GM21528 (cell line): ENCODE measurements around the gene USP49.
"Not testable (repeated sequence)": the region's sequence is repeated elsewhere in the genome, so short reads cannot be mapped to it uniquely, and the experiment has no call there.

Experiments used
- ATAC-seq: cut with Tn5 transposase; IDR thresholded peaks from one replicate; pipeline ENCODE4 v1.9.1; 2021; ENCODE audit warnings: mild to moderate bottlenecking, moderate library complexity; ENCODE audit not compliant: unreplicated experiment, low FRiP score

USP49 gene

DNA sequence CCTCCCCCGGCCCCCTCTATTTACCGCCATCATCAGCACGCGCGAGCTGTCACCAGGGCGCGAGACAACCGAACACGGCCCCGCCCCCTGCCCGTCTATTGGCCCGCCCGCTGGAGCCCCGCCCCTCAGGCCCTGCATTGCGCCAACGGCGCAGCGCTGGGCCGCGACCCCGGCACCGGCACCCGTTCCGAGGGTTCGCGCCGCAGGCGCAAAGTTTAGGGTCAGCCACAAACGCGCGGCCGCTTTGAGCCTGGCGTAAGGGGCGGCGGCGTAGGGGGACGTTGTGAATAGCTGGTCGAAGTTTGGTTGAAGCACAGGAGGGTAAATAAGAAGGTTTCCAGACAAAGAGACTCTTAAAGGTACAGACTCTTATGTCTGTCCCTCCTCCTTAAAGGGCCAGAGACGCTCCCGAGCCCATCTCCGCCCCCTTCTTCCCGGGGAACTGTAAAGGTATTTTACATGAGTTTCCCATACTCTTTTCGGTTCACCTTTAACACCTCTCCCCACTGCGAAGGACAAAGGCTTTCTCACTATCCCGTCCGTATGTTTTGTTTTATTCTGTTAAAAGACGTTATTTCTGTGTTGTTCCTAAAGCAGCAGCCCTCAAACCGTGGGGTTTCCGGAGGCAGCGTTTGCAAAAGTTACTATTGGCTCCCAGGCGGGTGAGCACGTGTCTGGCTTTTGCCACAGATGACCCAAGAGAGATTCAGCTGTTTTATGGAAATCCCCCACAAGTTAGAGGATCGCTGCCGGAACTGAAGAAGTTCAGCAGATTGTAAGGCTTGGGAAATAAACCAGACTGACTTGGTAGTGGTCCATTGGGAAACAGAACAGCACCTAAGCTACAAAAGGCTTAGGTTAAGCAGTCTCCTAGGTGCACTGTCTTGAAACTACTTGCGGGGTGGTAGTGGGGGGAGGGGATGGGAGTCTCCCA is at the start of gene USP49:
TSS of gene USP49 (minus strand) at position 76 of the 934 bp plus-strand sequence. CDS start 88,392 bp downstream, outside the sequence.
- ATAC-seq, result peak; percentile 69

DNA sequence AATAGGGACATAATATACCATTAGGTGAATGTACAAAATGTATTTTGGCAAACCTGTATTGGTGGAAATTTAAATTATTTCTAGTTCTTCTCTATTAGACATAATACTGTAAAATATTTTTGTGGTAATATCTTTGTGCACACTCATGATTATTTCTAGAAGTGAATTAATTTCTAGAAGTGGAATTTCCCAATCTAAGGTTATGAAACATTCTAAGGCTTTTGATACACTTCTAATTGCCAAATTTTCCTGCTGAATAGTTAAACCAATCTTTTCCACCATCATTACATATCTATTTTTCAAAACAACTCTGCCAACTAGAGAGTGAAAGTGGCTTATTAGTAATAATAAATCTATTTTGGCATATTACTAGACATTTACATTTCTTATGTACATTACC is 48.3 kb upstream of the USP49 start:
- no peak for ATAC-seq

DNA sequence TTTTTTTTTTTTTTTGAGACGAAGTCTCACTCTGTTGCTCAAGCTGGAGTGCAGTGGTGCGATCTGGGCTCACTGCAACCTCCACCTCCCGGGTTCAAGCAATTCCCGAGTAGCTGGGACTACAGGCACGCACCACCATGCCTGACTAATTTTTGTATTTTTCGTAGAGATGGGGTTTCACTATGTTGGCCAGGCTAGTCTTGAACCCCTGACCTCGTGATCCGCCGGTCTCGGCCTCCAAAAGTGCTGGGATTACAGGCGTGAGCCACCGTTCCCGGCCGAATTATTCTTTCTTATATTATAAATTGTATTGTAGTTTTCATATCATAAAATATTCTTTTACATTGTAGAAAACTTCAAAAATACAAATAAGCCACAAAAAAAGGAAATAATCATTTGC is 47.7 kb upstream of the USP49 start:
- not testable (repeated sequence) for ATAC-seq

DNA sequence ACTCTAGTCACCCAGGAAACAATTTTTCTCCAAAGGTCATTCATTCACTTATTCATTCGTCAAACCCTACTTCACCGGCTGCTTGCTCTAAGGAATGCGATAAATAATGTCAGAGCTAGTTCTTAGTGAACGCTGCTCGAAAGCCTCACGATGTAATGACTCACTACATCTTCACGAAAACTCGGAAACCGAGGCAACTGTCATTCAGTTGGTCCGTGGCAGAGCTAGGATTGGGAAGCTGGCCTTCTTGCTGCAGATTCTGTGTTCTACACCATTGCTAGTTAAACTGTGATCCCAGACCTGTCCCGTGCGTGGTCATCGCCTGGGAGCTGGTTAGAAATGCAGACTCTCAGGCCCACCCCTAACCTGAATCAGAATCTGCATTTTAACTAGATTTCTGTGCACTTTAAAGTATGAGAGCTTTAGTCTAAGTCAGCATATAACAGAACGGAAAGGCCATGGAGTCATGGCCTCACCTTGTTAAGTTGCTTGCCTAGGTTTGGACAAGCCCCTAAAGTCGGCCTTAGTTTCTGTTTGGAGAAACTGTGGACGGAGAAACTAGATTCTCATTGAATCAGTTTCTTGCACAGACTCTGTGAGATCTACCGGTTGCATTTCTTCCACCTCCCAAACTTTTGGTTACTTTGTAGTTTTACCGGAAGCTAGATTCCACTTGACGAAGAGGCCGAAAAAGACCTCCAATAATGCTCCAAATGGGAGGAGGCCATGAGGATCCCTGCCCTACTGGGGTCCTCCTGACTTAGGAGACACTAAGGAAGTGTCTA is 47.1 kb upstream of the USP49 start:
- ATAC-seq, result no peak

DNA sequence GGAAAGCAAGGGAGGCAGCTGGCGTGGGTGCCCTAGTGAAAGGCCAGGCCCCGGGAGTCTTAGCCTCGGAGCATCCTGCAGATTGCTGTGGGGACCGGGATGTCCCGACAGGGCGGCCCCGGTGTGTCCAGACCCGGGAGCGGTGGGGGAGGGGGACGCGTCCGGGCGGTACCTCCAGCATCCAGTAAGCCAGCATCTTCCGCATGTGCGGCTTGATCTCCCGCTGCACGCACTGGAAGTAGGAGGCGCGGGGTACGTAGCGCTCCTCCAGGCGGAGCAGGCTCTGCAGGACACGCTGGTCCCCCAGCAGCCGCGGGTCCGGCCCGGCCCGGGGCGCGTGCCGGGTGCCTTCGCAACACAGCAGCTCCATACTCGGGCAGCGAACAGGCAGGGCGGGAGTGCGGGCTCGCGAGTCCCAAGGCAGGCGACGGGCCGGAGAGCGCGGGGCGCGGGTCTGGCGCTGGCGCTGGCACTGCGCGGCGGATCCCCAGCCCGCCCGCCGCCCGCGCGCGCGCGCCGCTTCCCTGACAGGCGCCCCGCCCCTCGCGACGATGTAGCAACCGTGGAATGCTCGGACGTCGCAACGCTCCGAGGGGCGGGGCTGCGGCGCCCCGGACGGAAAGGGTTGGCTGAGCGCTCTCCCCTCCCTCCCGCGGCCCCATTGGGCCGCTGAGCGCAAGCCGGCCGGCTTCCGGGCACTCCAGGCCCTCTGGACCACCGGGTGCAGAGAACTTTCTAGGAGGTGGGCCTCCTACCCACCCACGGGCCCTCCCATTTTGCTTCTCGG is 46.3 kb upstream of the USP49 start, which contains the start of gene CCND3:
TSS of gene CCND3 (minus strand) at position 529 of the 787 bp plus-strand sequence. CDS start at position 370, 159 bp downstream.
- ATAC-seq, result peak; percentile 85

DNA sequence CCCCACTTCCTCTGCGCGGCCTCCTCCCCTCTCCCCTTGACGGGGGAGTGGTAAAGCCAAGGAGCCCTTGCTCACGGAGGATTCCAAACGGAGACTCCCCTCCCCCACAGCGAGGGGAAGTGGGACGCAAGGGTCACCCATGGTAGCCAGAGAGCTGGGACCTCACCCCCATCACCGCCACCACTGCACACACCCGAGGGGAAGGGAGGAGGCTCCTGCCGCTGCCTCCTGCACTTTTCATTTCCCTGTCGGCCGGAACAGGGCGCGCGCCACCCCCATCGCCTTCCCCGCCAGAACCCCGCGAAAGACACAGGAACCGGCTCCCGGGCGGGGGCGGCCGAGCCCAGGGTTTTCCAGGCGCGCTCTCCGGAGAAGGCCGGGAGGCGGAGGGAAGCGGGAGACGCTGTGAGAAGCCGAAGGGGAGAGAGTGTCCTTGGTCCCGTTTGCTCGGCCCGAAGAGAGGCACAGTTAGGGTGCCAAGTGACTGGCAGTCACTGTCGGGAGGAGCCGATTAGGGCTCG is 45.6 kb upstream of the USP49 start:
- no peak for ATAC-seq

DNA sequence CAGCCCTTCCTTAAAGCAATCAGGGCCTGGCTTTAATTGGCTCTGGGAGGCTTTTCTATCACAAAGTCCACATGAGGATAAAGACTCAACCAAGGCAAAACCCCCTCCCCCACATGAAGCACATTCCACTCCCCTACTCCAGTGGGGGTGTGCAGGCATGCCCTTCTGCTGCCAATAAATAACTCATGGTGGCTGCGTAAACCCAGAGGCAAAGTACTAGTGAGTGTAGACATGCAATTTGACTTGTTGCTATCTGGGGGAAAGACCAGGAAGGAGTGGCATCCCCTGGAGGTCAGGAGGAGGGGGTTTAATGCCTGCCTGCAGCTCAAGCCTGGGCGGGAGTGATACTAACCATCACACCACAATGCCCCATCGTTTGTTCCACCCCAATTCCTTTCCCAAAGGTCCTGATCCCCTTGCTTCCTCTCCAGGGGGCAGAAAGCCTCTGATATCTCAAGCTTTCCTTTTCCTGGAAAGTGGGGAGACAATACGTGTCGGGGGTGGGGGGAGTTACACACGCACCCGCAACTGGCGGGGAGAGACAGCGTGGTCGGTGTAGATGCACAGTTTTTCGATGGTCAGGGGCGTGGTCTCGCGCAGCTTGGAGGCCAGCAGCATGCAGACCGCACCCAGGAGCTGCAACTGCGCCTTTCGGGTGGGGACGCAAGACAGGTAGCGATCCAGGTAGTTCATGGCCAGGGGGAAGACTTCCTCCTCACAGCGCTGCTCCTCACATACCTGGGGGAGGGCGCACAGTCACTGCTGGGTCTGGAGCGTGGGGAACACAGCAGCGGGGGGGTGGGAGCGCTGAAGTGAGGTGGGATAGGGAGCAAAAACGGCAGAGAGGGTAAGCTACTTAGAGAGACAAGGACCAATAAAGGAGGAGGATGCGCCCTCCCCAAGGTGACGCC is 44.9 kb upstream of the USP49 start:
- no peak for ATAC-seq

DNA sequence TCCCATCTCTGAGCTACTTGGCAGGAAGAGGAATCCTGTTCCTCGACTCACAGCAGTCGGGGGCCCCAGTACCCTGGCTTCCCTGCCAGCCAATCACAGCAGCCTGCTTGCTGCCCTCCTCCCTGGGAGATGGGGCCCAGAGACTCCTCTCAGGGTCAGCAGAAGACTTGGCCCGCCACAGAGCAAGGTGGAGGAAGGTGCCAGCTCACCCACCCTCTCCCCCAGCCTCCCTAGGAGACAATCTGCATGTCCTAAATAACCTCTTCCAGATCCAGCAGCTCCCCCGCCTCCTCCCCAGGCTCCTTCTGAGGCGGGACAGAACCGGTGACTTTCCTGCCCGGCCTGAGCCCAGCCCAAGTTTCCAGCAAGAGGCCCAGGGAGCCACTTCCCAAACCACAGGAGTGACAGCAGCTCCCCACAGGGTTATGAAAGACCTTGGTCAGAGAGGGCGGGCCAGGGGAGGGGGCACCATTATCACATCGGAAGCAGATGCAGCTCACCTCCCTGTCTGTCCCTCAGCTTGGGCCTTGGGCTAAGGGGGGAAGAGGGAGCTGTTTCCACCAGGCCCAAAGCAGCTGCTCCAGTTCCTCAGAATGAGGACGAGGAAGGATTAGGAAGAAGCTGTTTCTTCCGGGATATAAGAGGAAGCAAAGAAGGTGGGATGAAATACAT is 44.1 kb upstream of the USP49 start:
- ATAC-seq, result no peak

DNA sequence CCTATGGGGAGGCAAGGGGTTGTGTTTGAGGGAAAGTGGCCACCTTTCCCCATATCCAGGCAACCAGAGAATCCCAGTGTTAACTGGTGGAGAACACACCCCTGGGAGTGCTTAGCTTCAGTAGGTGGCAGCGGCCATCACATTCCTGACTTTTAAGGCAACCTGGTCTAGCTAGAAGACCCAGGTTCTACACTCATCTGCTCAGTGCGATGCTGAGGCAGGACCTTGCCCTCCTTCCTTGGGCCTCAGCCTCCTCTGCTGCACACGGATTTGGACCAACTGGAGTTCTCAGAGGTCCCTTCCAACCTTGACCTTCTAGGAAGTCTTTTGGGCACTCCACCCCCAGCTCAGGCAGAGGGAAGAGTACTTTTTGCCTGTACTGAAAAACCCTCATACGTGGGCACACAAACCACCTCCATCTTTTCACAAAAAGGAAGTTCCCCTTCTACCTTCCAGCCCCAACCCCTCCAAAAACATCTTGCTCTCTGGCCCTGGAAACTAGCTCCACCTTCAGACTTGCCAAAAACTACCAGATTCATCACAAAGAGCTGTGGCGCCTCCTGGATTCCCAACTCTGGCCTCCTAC is 43.5 kb upstream of the USP49 start:
- no peak for ATAC-seq

DNA sequence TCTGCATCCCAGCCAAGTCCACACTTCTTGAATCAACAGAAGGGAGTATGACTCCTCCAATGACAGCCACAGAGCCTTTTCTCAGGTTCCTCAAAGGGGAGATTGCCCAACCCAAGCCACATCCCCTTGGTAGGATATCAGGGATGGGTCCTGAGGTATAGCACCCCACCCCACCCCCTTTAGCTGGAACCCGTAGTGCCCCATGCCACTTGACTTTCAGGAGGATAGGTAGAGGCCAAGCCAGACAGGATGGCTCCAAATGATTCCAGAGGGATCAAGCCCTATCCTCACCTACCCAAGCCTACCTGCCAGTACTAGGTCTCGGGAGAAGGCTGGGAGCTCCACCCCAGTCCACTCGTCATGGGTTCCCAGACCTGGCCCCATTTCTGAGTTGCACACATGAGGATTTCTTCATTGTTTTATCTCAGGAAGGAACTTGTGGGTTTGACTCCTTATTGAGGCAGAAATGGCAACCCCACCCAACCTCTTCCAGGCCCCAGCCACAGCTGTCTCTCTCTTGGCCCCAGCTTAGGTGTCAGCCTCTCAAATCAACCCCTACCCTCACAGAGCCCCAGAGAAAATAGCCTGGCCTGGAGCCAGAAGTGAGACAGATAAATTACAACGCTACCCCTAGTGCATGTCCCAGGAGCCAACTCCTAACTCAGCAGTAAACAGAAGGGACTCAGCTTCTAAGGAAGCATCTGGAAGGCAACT is 42.8 kb upstream of the USP49 start:
- ATAC-seq, result no peak

DNA sequence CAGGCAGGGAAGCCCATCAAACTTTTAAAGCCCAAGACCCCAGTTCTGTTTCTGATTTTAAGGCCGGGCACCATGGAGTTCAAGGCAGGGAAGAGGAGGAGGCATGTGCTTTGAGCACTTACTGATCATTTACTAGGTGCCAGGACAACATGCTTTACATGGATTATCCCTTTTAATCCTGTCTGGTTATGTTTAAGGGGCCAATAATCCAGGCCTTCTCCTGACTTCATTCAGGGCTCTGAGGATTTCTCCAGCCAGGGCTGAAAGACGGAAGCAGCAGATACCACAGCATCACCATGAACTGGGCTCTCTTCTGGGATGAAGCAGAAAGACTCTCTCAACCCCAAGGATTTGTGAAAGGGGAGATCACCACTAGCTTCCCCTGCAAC is 42.3 kb upstream of the USP49 start:
- no peak for ATAC-seq

DNA sequence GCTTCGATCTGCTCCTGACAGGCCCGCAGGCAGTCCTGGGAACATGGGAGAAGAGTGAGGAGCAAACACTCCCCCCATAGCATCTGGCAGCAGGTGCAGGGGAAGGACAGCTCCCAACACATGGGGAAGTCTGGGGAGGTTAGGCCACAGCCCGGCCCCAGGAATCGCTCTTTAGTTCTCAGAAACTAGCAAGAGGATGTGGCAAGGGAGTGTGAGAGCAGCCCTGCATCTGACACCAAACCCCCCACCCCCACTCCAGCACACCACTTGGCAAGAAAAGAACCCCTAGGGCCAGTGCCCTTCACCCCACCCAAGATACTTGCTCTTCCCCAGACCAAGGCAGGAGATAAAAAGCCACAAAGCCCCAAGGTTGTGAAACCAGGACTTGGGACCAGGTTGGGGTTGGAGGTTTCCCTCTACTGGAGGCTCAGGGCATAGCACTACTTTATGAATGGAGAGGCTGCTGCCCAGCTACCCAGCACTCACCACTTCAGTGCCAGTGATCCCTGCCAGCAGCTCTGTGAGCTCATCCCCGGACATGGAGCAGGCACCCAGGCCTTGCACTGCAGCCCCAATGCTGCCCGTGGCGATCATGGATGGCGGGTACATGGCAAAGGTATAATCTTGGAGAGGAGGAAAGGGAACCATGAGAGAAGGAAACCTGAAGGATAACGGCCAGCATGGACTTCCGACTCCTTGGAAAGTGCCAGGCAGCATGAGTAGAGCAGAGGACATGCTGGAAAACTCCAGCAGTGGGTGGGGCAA is 41.1 kb upstream of the USP49 start:
- peak; percentile 44 for ATAC-seq

DNA sequence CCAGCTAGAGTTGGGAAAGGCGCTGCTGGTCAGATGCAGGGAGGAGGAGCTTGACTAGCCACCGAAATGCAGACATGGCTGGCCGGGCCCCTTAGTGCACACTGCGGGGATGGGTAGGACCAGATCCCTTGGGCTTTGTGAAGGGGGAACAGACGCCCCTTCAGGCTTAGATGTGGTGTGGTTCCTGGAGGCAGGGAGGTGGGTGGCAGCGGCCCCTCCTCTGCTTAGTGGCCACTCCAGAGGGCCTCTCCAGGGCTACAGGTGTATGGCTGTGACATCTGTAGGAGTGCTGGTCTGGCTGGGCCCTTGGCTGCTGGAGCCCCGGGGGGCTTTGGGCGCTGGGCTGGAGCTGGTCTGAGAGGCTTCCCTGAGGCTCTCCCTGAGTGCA is 40.5 kb upstream of the USP49 start:
- ATAC-seq, result no peak

DNA sequence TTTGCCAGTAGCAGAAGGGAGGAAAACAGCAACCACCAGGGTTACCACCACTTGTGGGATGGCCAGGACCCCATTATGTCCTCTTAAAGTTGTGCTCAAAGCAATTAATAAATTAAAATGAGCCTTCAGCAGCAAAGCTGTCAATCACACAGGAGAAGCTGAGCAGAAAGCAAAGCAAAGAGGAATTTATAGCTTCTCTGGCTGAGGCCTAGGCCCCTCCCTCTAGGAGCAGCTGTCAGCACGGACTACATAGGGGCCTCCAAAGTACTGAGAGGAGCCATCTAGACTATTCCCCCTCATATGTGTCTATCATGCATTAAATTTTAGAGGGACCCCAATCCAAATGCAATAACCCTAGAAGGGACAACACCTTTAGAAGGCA is 40.0 kb upstream of the USP49 start:
- ATAC-seq, result no peak

DNA sequence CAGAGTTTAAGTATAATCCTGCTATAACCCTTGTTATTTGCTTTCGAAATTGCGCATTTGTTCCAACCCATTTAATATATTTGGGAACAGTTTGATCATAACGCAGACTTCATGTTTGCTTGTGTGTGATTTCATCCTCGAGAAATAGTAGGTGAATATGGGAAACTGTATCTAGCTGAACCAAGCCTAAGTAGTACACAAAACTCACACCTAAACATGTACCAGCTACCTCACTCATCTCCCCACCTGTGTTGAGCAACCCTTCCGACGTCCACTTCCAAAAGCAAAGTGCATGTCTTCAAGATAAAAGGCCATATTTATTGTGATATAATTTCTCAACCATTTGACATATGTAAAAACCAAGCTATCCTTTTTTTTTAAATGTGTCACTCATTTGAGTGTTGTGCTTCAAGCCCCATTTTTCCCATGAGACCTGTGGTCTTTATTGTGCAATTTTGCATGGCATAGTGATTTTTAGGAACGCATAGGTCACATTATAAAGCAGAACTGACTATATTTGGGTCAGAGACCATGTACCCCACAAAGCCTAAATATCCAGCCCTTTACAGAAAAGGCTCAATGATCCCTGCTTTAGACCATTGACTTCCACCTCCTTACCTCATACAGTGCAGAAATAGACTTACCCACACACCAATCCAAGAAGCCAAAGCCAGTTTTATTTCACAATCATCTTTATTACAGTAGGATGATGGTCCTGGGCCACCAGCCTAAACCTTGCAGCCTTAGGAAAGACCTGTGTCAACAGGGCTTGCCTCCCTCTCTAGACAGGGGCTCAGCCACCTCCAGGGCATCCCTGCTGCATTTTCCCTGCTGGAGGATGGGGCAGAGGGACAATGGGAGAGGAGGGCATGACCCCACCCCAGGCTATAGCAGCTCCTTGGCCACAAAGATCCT is 39.4 kb upstream of the USP49 start:
- no peak for ATAC-seq

DNA sequence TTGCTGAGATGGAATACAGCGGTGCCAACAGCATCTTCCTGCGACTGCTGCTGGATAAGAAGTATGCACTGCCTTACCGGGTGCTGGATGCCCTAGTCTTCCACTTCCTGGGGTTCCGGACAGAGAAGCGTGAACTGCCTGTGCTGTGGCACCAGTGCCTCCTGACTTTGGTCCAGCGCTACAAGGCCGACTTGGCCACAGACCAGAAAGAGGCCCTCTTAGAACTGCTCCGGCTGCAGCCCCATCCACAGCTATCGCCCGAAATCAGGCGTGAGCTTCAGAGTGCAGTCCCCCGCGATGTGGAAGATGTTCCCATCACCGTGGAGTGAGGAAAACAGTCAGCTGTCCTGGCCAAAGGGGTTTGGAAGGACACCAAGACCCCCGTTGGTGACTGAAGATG is 37.2 kb upstream of the USP49 start:
- no peak for ATAC-seq
